Liver (tissue), 9 donors: ENCODE measurements around the gene NDUFS5. TPM values are rescaled to one million over a fixed set of nuclear protein-coding genes. Genes with fewer than 3 reads are reported as not detected.
A peak's percentile ranks its signal among the peaks of the same experiment; 100 is the strongest.

Experiments used
- DNase-seq: peaks from one replicate; pipeline ENCODE4 v3.0.0-alpha.2; 2017; ENCODE audit warnings: low spot score
- H3K27ac ChIP-seq, 2 donors: one replicate each; pipeline ENCODE4 v1.7.0; 2013; ENCODE audit warnings: inconsistent platforms in 2 of 2, low read length in 2 of 2, control low read depth in 1 of 2, low read depth in 1 of 2, mild to moderate bottlenecking in 1 of 2
- H3K27me3 ChIP-seq, 4 donors: one replicate each; pipeline versions ENCODE4 v1.6.1 to v1.7.0; 2013; ENCODE audit warnings: low read length in 3 of 4, inconsistent platforms in 1 of 4, mild to moderate bottlenecking in 1 of 4, moderate library complexity in 1 of 4; ENCODE audit not compliant: control insufficient read depth in 4 of 4, insufficient read depth in 4 of 4
- H3K36me3 ChIP-seq, 4 donors: one replicate each; pipeline versions ENCODE4 v1.6.1 to v1.7.0; 2013; ENCODE audit warnings: low read length in 3 of 4, mild to moderate bottlenecking in 3 of 4, low read depth in 1 of 4, moderate library complexity in 1 of 4; ENCODE audit not compliant: control insufficient read depth in 4 of 4, insufficient read depth in 3 of 4
- H3K4me1 ChIP-seq, 4 donors: one replicate each; pipeline versions ENCODE4 v1.6.1 to v1.7.0; 2013; ENCODE audit warnings: low read length in 3 of 4, mild to moderate bottlenecking in 3 of 4, moderate library complexity in 1 of 4; ENCODE audit not compliant: control insufficient read depth in 4 of 4, insufficient read depth in 4 of 4
- H3K4me3 ChIP-seq, 3 donors: one replicate each; pipeline versions ENCODE4 v1.6.1 to v1.7.0; 2013; ENCODE audit warnings: low read length in 3 of 3, control low read depth in 1 of 3, low read depth in 1 of 3, mild to moderate bottlenecking in 1 of 3
- H3K9ac ChIP-seq, 2 donors: one replicate each; pipeline ENCODE4 v1.7.0; 2013; ENCODE audit warnings: low read length in 2 of 2, mild to moderate bottlenecking in 2 of 2, moderate library complexity in 2 of 2, control low read depth in 1 of 2, low read depth in 1 of 2
- H3K9me3 ChIP-seq, 4 donors: one replicate each; pipeline versions ENCODE4 v1.6.1 to v1.7.0; 2013; ENCODE audit warnings: low read length in 3 of 4; ENCODE audit not compliant: control insufficient read depth in 4 of 4
- ATF3 ChIP-seq: IDR thresholded peaks from 2 replicates; pipeline ENCODE4 v1.6.1; 2016; ENCODE audit warnings: antibody characterized with exemption
- CTCF ChIP-seq: fragments of 150-350 bp; IDR thresholded peaks from 2 replicates; pipeline ENCODE4 v1.5.1; 2017; ENCODE audit warnings: improper control_type of control experiment, low read depth, low read length; ENCODE audit not compliant: missing input control
- EGR1 ChIP-seq, 2 donors: IDR thresholded peaks; 2 replicates each; pipeline ENCODE4 v1.6.1; 2016 to 2018; ENCODE audit warnings: antibody characterized with exemption in 2 of 2, low read depth in 2 of 2
- FOXA1 ChIP-seq: IDR thresholded peaks from 2 replicates; pipeline ENCODE4 v1.6.1; 2016; ENCODE audit warnings: antibody characterized with exemption
- FOXA2 ChIP-seq: IDR thresholded peaks from 2 replicates; pipeline ENCODE4 v1.6.1; 2016; ENCODE audit warnings: antibody characterized with exemption
- GABPA ChIP-seq, 2 donors: IDR thresholded peaks in 1 of 2; conservative IDR thresholded peaks in 1 of 2; 2 replicates each; pipeline ENCODE4 v1.6.1; 2016; ENCODE audit warnings: antibody characterized with exemption in 2 of 2, mild to moderate bottlenecking in 1 of 2, moderate library complexity in 1 of 2
- HNF4A ChIP-seq, 2 donors: conservative IDR thresholded peaks; 2 replicates each; pipeline ENCODE4 v1.6.1; 2016; ENCODE audit warnings: antibody characterized with exemption in 2 of 2, mild to moderate bottlenecking in 2 of 2
- HNF4G ChIP-seq: IDR thresholded peaks from 2 replicates; pipeline ENCODE4 v1.6.1; 2016; ENCODE audit warnings: antibody characterized with exemption
- JUND ChIP-seq, 2 donors: IDR thresholded peaks; 2 replicates each; pipeline ENCODE4 v1.6.1; 2016; ENCODE audit warnings: antibody characterized with exemption in 2 of 2
- NR2F2 ChIP-seq: IDR thresholded peaks from 2 replicates; pipeline ENCODE4 v1.6.1; 2016; ENCODE audit warnings: antibody characterized with exemption
- RAD21 ChIP-seq, 2 donors: IDR thresholded peaks; 2 replicates each; pipeline ENCODE4 v1.6.1; 2016; ENCODE audit warnings: antibody characterized with exemption in 2 of 2, mild to moderate bottlenecking in 2 of 2
- REST ChIP-seq: IDR thresholded peaks from 2 replicates; pipeline ENCODE4 v1.6.1; 2016; ENCODE audit warnings: antibody characterized with exemption, mild to moderate bottlenecking
- RXRA ChIP-seq, 2 donors: IDR thresholded peaks; 2 replicates each; pipeline ENCODE4 v1.6.1; 2017 to 2018; ENCODE audit warnings: antibody characterized with exemption in 2 of 2, mild to moderate bottlenecking in 1 of 2
- SP1 ChIP-seq: IDR thresholded peaks from 2 replicates; pipeline ENCODE4 v1.6.1; 2018; ENCODE audit warnings: antibody characterized with exemption, mild to moderate bottlenecking
- TAF1 ChIP-seq: conservative IDR thresholded peaks from 2 replicates; pipeline ENCODE4 v1.6.1; 2016; ENCODE audit warnings: antibody characterized with exemption, mild to moderate bottlenecking
- YY1 ChIP-seq: IDR thresholded peaks from 2 replicates; pipeline ENCODE4 v1.6.1; 2016; ENCODE audit warnings: antibody characterized with exemption, mild to moderate bottlenecking
- WGBS: extraction: QIAGEN DNeasy Blood & Tissue Kit; methylation state at CpG from one replicate; pipeline ENCODE4 v1.1.7; 2013; 5-methylcytosine and 5-hydroxymethylcytosine counted together
- polyA plus RNA-seq, 2 donors: library from polyadenylated mRNA; stranded (reverse) in 1 of 2; unstranded in 1 of 2; fragments of 200-250 nt in 1 of 2; fragments of >200 nt in 1 of 2; fragmentation: Nextera tagmentation in 1 of 2; extraction: Ambion mirVana in 1 of 2; gene quantifications; one replicate each; pipeline versions ENCODE4 v1.2.1 to v1.2.3, GENCODE V29; 2013 to 2015
- total RNA-seq, 2 donors: library from RNA; depleted of rRNA; stranded (reverse); fragments of >200 nt; gene quantifications; one replicate each; pipeline ENCODE4 v1.2.3, GENCODE V29; 2014
- TF ChIP-seq, protein P1 (sequence below): IDR thresholded peaks from 2 replicates; pipeline ENCODE4 v1.6.1; 2016; ENCODE audit warnings: antibody characterized with exemption
- TF ChIP-seq, protein P2 (sequence below): IDR thresholded peaks from 2 replicates; pipeline ENCODE4 v1.6.1; 2016; ENCODE audit warnings: antibody characterized with exemption
- donor health status: healthy.
- donor health status: healthy.
- donor health status: healthy.
- donor health status: healthy.
- donor health status: healthy.

Gene NDUFS5
- total and polyA plus RNA-seq, 4 donors: 193 to 308 (median 236) TPM

DNA sequence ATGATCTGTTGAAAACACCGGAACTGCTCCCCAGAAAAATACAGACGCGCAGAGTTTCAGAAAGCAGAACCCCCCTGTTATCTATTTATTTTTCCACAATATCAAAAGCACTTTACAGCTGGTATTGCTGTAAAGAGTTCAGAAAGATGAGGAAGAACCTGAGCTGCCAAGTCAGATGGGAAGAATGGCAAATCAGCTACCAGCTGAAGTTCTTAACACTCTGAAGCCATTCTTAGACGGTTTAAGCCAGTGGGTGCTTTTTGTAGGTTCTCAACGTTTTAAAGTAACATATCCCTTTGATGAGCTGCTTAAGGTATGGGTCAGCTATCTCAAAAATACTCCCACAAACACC is 35.8 kb upstream of the NDUFS5 start:
- 37% methylated on average over 5 of the region's 5 CpGs for whole genome bisulfite sequencing
- Histone ChIP-seq H3K9ac (peak overlapping the region in 1 of 2 donors; percentile 74), H3K27me3 (no peaks in the 10 kb centered on the region), H3K27ac (peak overlapping the region; percentile 74 to 92), H3K36me3 (peaks cover 0 to 2% (median 0%) of the 10 kb centered on the region in 4 donors), H3K4me3 (peak overlapping the region; percentile 63 to 98 (median 70)), H3K9me3 (no peaks in the 10 kb centered on the region), H3K4me1 (peaks cover 2 to 29% (median 25%) of the 10 kb centered on the region in 4 donors)
- TF ChIP-seq HNF4A (conservative IDR thresholded peaks at IDR 0.05): no peak
- TF ChIP-seq CTCF: no peak
- TF ChIP-seq ATF3: no peak
- TF ChIP-seq, protein P1, sequence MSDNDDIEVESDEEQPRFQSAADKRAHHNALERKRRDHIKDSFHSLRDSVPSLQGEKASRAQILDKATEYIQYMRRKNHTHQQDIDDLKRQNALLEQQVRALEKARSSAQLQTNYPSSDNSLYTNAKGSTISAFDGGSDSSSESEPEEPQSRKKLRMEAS: no peak
- no peak for TF ChIP-seq RAD21 (IDR thresholded peaks at IDR 0.05)
- DNase-seq: no peak

GRCh38 chr1:38990738-38991637 is 35.2 kb upstream of the NDUFS5 start, which contains the start of gene AKIRIN1:
Gene AKIRIN1 (plus strand): TSS chr1:38991276. CDS start chr1:38991381, 105 bp downstream.
- peak within 1 kb of the TSS; percentile 62 to 91 for H3K9ac ChIP-seq
- no peaks in the 10 kb centered on the region for H3K9me3 ChIP-seq
- no peaks in the 10 kb centered on the region for H3K27me3 ChIP-seq
- peaks cover 3 to 22% (median 19%) of the 10 kb centered on the region in 4 donors for H3K4me1 ChIP-seq
- peak; percentile 99 for DNase-seq
- H3K27ac ChIP-seq: peak within 1 kb of the TSS; percentile 78 to 92
- 1% methylated on average over 76 of the region's 76 CpGs for WGBS
- TF ChIP-seq HNF4G (no peak), EGR1 (IDR thresholded peaks at IDR 0.05; ENCODE audit: low read depth in 2 of 2) (peak in 1 of 2 donors; percentile 30), SP1 (peak; percentile 71), RXRA (IDR thresholded peaks at IDR 0.05) (peak; percentile 34 to 37), GABPA (IDR thresholded peaks at IDR 0.05 in 1 of 2, conservative IDR thresholded peaks at IDR 0.05 in 1 of 2) (peak in 1 of 2 donors; percentile 68), FOXA1 (peak; percentile 49), NR2F2 (peak; percentile 63), TAF1 (no peak), JUND (IDR thresholded peaks at IDR 0.05) (no peak), CTCF (no peak), RAD21 (IDR thresholded peaks at IDR 0.05) (peak in 1 of 2 donors; percentile 21), YY1 (peak; percentile 80), ATF3 (no peak), FOXA2 (peak; percentile 4), HNF4A (conservative IDR thresholded peaks at IDR 0.05) (peak in 1 of 2 donors; percentile 16), REST (no peak)
- TF ChIP-seq, protein P1: no peak
- TF ChIP-seq, protein P2, sequence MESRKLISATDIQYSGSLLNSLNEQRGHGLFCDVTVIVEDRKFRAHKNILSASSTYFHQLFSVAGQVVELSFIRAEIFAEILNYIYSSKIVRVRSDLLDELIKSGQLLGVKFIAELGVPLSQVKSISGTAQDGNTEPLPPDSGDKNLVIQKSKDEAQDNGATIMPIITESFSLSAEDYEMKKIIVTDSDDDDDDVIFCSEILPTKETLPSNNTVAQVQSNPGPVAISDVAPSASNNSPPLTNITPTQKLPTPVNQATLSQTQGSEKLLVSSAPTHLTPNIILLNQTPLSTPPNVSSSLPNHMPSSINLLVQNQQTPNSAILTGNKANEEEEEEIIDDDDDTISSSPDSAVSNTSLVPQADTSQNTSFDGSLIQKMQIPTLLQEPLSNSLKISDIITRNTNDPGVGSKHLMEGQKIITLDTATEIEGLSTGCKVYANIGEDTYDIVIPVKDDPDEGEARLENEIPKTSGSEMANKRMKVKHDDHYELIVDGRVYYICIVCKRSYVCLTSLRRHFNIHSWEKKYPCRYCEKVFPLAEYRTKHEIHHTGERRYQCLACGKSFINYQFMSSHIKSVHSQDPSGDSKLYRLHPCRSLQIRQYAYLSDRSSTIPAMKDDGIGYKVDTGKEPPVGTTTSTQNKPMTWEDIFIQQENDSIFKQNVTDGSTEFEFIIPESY: no peak
- peak within 1 kb of the TSS; percentile 93 to 98 (median 98) for H3K4me3 ChIP-seq
- H3K36me3 ChIP-seq: peaks cover 0 to 2% (median under 1%) of the 10 kb centered on the region in 4 donors
